ENCODE measurements around the gene RBMS3. TPM values are rescaled to one million over a fixed set of nuclear protein-coding genes. Genes with fewer than 3 reads are reported as not detected.

RBMS3 gene
- total and polyA plus RNA-seq, 2 of the 13 experiments (the other 11 are each of a cell fraction or from before 2014, with no cell fraction given): not detected

- TF ChIP-seq PRDM10 (CRISPR knock-in tag; IDR thresholded peaks at IDR 0.05; ENCODE audit: low read depth) (no peak), MAFF (IDR thresholded peaks at IDR 0.05; ENCODE audit: low read depth, low read length) (no peak)
Measured at GRCh38 chr3:29932696-29933325, 651.9 kb downstream of the RBMS3 start (continued).

DNA sequence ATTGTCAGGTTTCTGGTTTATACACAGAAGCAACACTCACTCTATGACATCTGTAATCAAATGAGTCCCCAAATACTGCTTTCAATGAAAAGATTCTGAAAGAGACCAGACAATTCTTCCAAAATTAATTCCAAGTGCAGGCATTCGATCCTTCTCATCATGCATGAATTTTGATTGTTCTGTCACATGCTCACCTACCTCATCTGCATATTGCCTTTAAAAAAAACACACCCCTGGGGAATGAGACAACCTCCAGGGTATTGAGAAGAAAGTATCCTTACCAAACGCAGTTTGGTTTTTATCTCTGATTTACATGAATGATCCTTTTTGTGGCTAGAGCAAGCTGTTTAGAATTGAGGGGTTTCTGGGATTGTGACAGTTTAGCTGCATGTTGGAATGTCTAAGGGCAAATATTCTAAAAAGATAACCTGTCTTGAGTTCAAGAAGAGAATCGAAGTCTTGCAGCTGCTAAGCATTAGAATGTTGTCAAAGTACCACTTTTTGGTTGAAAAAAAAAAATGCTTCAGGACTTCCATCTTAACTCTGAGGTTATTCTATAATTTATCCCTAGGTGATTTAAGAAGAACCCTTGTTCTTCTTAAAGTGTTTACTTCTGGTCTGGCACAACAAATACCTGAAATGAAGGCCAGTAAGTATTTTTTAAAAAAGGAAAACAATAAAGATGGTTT, 653.1 kb downstream of the RBMS3 start:
- TF ChIP-seq TARDBP (CRISPR knock-in tag; IDR thresholded peaks at IDR 0.05): no peak
- no peak for TF ChIP-seq KDM3A (CRISPR knock-in tag; IDR thresholded peaks at IDR 0.05; ENCODE audit: low read depth)
- no peak for TF ChIP-seq ZNF460 (CRISPR knock-in tag; IDR thresholded peaks at IDR 0.05; ENCODE audit: borderline replicate concordance)
- TF ChIP-seq ZNF570 (CRISPR knock-in tag; IDR thresholded peaks at IDR 0.05; ENCODE audit: borderline replicate concordance): no peak
- TF ChIP-seq ZNF383 (CRISPR knock-in tag; IDR thresholded peaks at IDR 0.05; ENCODE audit: borderline replicate concordance): no peak
- TF ChIP-seq PLRG1 (conservative IDR thresholded peaks at IDR 0.05): no peak
- TF ChIP-seq, protein P1, sequence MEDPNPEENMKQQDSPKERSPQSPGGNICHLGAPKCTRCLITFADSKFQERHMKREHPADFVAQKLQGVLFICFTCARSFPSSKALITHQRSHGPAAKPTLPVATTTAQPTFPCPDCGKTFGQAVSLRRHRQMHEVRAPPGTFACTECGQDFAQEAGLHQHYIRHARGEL (CRISPR knock-in tag; IDR thresholded peaks at IDR 0.05): no peak
- TF ChIP-seq ATAD3A (CRISPR knock-in tag; IDR thresholded peaks at IDR 0.05): no peak
- TF ChIP-seq PCBP2 (optimal IDR thresholded peaks at IDR 0.05; ENCODE audit: low read depth, low read length, poor library complexity, severe bottlenecking): no peak
- TF ChIP-seq CHD4 (IDR thresholded peaks at IDR 0.05; ENCODE audit: borderline replicate concordance, low read length): no peak
- TF ChIP-seq MIXL1 (CRISPR knock-in tag; IDR thresholded peaks at IDR 0.05): no peak
- no peak for TF ChIP-seq ZNF550 (CRISPR knock-in tag; IDR thresholded peaks at IDR 0.05; ENCODE audit: borderline replicate concordance)

More for the DNA sequence above, 653.1 kb downstream of the RBMS3 start:
- ATAC-seq: no peak
- CTCF ChIA-PET (ENCODE audit: low intra/inter-chr PET ratio, low total read pairs): no interaction called here
- no peak overlapping the region for H3K9ac ChIP-seq (ENCODE audit: insufficient read depth, low read depth, low read length)
- H3K27ac ChIP-seq (ENCODE audit: extremely low read length, insufficient read depth, low read length): no peak overlapping the region
- POLR2A ChIA-PET: no interaction called here
- H3K27me3 ChIP-seq (ENCODE audit: control insufficient read depth in 1 of 2, insufficient read depth in 2 of 2, low read length in 2 of 2): no peaks in the 10 kb centered on the region
- no peak overlapping the region for H3K4me2 ChIP-seq (ENCODE audit: low read depth, low read length)
- no TSS peak for BruUV-seq (replicated peaks)
- no peaks in the 10 kb centered on the region for H3K79me2 ChIP-seq (ENCODE audit: insufficient read depth, low read length)
- in situ Hi-C loops (cut with HindIII; ENCODE audit: extremely low pct_ligation_motif_present, low pct_unique_long_range_greater_than_20kb): no loop called here
- no peaks in the 10 kb centered on the region for H3K9me3 ChIP-seq (ENCODE audit: low read length)
- no peaks in the 10 kb centered on the region for H3K36me3 ChIP-seq (replicated peaks in 1 of 2; ENCODE audit: control insufficient read depth in 1 of 2, insufficient read depth in 2 of 2, low read length in 2 of 2)
- H3K4me1 ChIP-seq (ENCODE audit: insufficient read depth, low read length): no peaks in the 10 kb centered on the region
- no peak overlapping the region for H3K4me3 ChIP-seq (replicated peaks in 1 of 3; ENCODE audit: insufficient read depth in 1 of 3, low read depth in 2 of 3, low read length in 3 of 3)
- intact Hi-C loops (cut with micrococcal nuclease; ENCODE audit: unreplicated experiment): no loop called here
- H4K20me1 ChIP-seq (ENCODE audit: insufficient read depth, low read length): no peaks in the 10 kb centered on the region
- 0% methylated on average over 3 of the region's 3 CpGs for WGBS (ENCODE audit: low lambda C conversion rate)
- DNase-seq (ENCODE audit: low spot score): no peak
- no peak for FAIRE-seq
- H2AFZ ChIP-seq (ENCODE audit: low read length): no peak overlapping the region
